Lung (tissue), 12 donors: ENCODE data around the gene CD2BP2. TPM values are rescaled to one million over a fixed set of nuclear protein-coding genes. Genes with fewer than 3 reads are reported as not detected.
"Not testable (repeated sequence)": the region's sequence is repeated elsewhere in the genome, so short reads cannot be mapped to it uniquely, and the experiment has no call there.

Source experiments
- ATAC-seq: fragments of 200-7000 bp; cut with Tn5 transposase; one replicate; pipeline ENCODE4 v1.9.1; 2020; ENCODE audit warnings: moderate number of reproducible peaks; ENCODE audit not compliant: insufficient read depth, low FRiP score
- DNase-seq, 3 donors: peaks; one replicate each; pipeline ENCODE4 v3.0.0-alpha.2; 2013 to 2017
- H3K27ac ChIP-seq, 2 donors: one replicate each; pipeline ENCODE4 v1.5.1; 2013; ENCODE audit warnings: mild to moderate bottlenecking in 2 of 2, moderate library complexity in 2 of 2, control low read depth in 1 of 2, inconsistent platforms in 1 of 2, low read depth in 1 of 2, low read length in 1 of 2
- H3K27me3 ChIP-seq, 3 donors: one replicate each; pipeline ENCODE4 v1.5.1; 2013; ENCODE audit warnings: low read length in 2 of 3; ENCODE audit not compliant: control insufficient read depth in 3 of 3, insufficient read depth in 3 of 3
- H3K36me3 ChIP-seq, 4 donors: one replicate each; pipeline ENCODE4 v1.5.1; 2013; ENCODE audit warnings: low read length in 4 of 4, mild to moderate bottlenecking in 1 of 4, moderate library complexity in 1 of 4; ENCODE audit not compliant: control insufficient read depth in 4 of 4, insufficient read depth in 4 of 4
- H3K4me1 ChIP-seq, 5 donors: one replicate each; pipeline ENCODE4 v1.5.1; 2013; ENCODE audit warnings: low read length in 5 of 5, mild to moderate bottlenecking in 2 of 5, moderate library complexity in 1 of 5; ENCODE audit not compliant: control insufficient read depth in 5 of 5, insufficient read depth in 5 of 5
- H3K4me3 ChIP-seq: one replicate; pipeline ENCODE4 v1.5.1; 2013; ENCODE audit warnings: mild to moderate bottlenecking, control low read depth, moderate library complexity
- H3K9ac ChIP-seq, 2 donors: one replicate each; pipeline ENCODE4 v1.5.1; 2013; ENCODE audit warnings: low read length in 2 of 2, control low read depth in 1 of 2; ENCODE audit not compliant: insufficient read depth in 1 of 2
- H3K9me3 ChIP-seq, 4 donors: one replicate each; pipeline ENCODE4 v1.5.1; 2013; ENCODE audit warnings: low read length in 3 of 4, mild to moderate bottlenecking in 1 of 4, moderate library complexity in 1 of 4; ENCODE audit not compliant: control insufficient read depth in 4 of 4, insufficient read depth in 3 of 4
- CTCF ChIP-seq: IDR thresholded peaks from 2 replicates; pipeline ENCODE4 v1.5.1; 2012; ENCODE audit warnings: mild to moderate bottlenecking; ENCODE audit errors: control extremely low read depth, extremely low read depth
- WGBS, 2 donors: extraction: QIAGEN DNeasy Blood & Tissue Kit; methylation state at CpG; one replicate each; pipeline ENCODE4 v1.1.7; 2013; 5-methylcytosine and 5-hydroxymethylcytosine counted together
- polyA plus RNA-seq, 2 donors: library from polyadenylated mRNA; stranded (reverse); fragments of 200-250 nt; gene quantifications; one replicate each; pipeline ENCODE4 v1.2.1, GENCODE V29; 2013
- total RNA-seq, 2 donors: library from RNA; depleted of rRNA in 1 of 2; stranded (reverse); fragments of >200 nt in 1 of 2; gene quantifications; one replicate each; pipeline ENCODE4 v1.2.1, GENCODE V29; 2014 to 2021
- donor health status: control.
- donor health status: control.
- donor health status: Bipolar disorder and iron deficiency.
- donor health status: healthy.
- donor health status: DM: yes; HTN: yes; CAD: no.

Gene CD2BP2
- total and polyA plus RNA-seq, 4 donors = 37.5 to 69.8 (median 46.3) TPM

DNA sequence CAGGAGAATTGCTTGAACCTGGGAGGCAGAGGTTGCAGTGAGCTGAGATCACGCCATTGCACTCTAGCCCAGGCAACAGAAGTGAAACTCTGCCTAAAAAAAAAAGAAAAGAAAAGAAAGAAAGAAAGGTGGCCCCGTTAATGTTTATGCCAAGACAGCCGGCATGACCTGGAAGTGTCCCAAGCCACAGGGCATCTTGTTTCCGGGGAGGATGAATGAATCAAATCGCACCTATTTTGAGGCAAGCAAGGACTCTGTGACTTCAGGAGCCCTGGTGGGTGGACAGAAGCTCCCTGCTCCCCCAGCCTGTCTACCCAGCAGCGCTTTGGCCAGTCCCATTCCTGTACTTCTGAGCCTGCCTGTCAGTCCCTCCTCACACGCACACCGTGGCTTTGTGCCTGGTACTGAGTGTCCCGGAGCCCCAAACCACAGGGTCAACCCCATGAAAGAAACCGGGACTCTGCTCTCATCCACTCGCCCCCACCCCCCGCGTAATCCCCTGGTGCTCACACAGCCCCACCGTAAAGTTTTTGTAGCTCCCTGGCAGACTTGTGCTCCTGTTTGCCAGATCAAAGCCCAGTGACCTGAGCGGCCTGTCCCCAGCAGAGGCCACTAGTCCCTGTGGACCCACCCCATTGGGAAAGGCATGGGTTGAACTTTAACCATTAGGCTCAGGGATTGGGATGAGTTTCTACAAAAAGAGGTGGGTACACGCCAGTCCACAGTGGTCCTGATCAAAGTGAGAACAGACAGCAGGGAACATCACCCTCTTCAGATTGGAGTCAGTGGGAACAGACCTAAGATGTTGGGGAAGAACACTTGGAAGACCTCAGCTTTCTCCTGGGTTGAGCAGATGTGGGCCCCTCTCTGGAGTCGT lies 19.3 kb downstream of the CD2BP2 start:
- Histone ChIP-seq H3K4me1 (peaks cover 0 to 6% (median 3%) of the 10 kb centered on the region in 5 donors), H3K9ac (peak overlapping the region in 1 of 2 donors; percentile 32), H3K4me3 (peak overlapping the region; percentile 25), H3K36me3 (no peaks in the 10 kb centered on the region), H3K27me3 (no peaks in the 10 kb centered on the region), H3K27ac (peak overlapping the region; percentile 68 to 100), H3K9me3 (no peaks in the 10 kb centered on the region)
- 43 to 47% methylated on average over 17 of the region's 17 CpGs for WGBS, 2 donors
- no peak for ATAC-seq
- TF ChIP-seq CTCF = no peak
- peak in 1 of 3 donors; percentile 22 for DNase-seq

DNA sequence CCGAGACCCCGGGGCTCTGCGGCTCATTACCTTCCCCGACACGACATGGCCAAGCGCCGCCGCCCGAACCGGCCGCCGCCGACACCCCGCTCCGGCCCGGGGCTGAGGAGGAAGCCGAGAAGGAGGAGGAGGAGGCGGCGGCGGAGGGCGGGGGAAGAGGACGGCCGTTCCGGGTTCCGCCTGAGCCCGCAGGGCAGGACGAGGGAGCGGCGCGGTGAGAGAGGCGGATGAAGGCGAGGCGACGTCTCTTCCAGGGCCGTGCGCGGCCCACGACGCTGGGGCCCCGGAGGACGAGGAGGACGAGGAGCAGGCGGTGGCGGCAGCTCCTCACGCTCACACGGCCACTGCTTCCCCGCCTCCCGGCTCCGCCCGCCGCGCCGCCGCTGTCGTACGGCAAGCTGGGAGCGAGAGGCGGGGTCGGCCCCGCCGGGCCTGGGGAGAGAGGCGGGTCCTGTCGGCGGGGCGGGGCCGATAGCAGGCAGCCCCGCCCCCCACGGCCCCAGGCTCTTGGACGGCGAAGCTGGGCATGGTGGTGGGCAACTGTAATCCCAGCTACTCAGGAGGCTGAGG lies 20.0 kb downstream of the CD2BP2 start:
- Histone ChIP-seq H3K9ac (peak overlapping the region in 1 of 2 donors; percentile 32), H3K4me3 (peak overlapping the region; percentile 90), H3K27ac (peak overlapping the region; percentile 100)

DNA sequence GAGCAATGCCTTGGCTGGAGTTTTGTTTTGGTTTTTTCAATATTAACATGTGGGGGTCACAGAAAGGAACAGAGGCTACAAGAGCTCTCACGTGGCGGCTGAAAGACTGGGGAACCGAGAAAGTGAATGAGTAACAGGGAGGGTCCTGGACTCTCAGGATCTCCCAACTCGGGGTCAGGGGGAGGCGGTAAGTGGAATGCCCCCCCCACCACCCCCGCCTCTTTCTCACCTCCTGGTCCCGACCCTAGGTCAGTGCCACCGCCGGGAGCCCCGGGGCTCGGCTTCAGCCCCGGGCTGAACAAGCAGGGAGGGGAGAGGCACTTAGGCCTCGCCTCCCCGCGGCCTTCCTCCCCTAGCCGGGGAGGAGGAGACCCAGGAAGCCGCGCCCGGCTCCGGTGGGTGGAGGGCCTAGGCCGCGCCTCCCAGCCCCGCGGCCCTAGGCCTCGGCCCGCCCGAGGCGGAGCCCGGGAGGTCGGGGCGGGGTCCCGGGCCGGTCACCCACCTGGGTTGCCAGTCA lies 20.6 kb downstream of the CD2BP2 start:
- WGBS, 2 donors = 0 to 1% methylated on average over 16 to 26 of the region's 33 CpGs
- H3K27ac ChIP-seq = peak overlapping the region; percentile 100
- H3K4me3 ChIP-seq = peak overlapping the region; percentile 49
- H3K36me3 ChIP-seq, H3K4me1 ChIP-seq, H3K27me3 ChIP-seq, H3K9ac ChIP-seq, H3K9me3 ChIP-seq: not testable (repeated sequence)
- peak; percentile 96 for ATAC-seq
- DNase-seq = peak; percentile 78 to 84 (median 81)

More for the DNA sequence above, 20.0 kb downstream of the CD2BP2 start:
- DNase-seq = peak; percentile 81 to 88 (median 86)
- ATAC-seq = peak; percentile 90
- WGBS, 2 donors = 0 to 1% methylated on average over 48 to 70 of the region's 70 CpGs
- H3K4me1 ChIP-seq, H3K9me3 ChIP-seq, H3K36me3 ChIP-seq, H3K27me3 ChIP-seq: not testable (repeated sequence)

DNA sequence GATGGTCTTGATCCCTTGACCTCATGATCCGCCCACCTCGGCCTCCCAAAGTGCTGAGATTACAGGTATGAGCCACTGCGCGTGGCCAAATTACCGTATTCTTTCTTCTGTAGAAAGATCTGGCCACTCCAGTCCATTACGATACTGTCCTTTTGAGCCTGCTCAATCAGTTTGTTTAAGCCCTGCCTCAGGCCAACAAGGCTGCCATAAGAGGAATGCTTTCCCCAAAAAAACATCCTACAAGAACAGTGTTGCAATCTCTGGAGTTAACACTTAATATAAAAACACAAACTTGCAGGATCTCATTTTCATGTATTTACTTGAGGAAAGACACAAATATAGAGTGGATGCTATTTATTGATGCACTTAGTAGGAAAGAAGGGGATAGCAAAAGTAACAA lies 30.9 kb downstream of the CD2BP2 start:
- H3K27ac ChIP-seq, H3K4me3 ChIP-seq, H3K4me1 ChIP-seq, H3K9ac ChIP-seq, H3K36me3 ChIP-seq, H3K27me3 ChIP-seq, H3K9me3 ChIP-seq: not testable (repeated sequence)
- 69 to 91% methylated on average over 6 of the region's 6 CpGs for WGBS, 2 donors
- peak; percentile 47 for ATAC-seq
- DNase-seq = peak in 2 of 3 donors; percentile 43 to 67

GRCh38 chr16:30318647-30319046 lies 36.5 kb downstream of the CD2BP2 start:
- 49 to 89% methylated on average over 1 to 2 of the region's 2 CpGs for WGBS, 2 donors
- H3K36me3 ChIP-seq, H3K9ac ChIP-seq, H3K27ac ChIP-seq, H3K9me3 ChIP-seq, H3K4me1 ChIP-seq, H3K4me3 ChIP-seq, DNase-seq, ATAC-seq, H3K27me3 ChIP-seq: not testable (repeated sequence)

DNA sequence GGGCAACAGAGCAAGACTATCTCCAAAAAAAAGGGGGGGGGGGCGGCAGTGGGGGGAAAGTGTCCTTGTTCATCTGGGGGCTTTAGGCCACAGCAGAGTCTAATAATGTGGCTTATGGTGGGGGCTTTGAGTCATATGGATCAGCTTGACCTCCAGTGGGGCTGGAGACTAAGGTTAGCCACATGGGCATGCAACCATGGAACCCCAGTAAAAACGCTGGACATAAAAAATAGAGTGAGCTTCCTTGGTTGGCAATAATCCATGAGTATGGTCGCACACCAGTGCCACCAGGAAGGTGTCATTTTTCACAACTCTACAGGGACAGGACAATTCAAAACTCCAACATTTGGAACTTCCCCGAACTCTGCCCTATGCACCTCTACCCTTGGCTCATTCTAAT lies 44.2 kb downstream of the CD2BP2 start:
- not testable (repeated sequence) for DNase-seq, H3K4me1 ChIP-seq, H3K36me3 ChIP-seq, H3K9me3 ChIP-seq, H3K4me3 ChIP-seq, H3K27me3 ChIP-seq, H3K27ac ChIP-seq, ATAC-seq, H3K9ac ChIP-seq
- WGBS, 2 donors = 78 to 88% methylated on average over 3 of the region's 4 CpGs

GRCh38 chr16:30309255-30309654 lies 45.9 kb downstream of the CD2BP2 start:
- not testable (repeated sequence) for H3K27me3 ChIP-seq, H3K27ac ChIP-seq, H3K4me1 ChIP-seq, H3K9me3 ChIP-seq, H3K9ac ChIP-seq, ATAC-seq, DNase-seq, H3K4me3 ChIP-seq, H3K36me3 ChIP-seq
- 87 to 89% methylated on average over 5 of the region's 5 CpGs for WGBS, 2 donors
